Stimulated activated naive CD4-positive, alpha-beta T cell (primary cell): ENCODE data around the gene SOX8.

Experiments
- DNase-seq, 6 experiments: peaks; one replicate each; lab custom pipeline; 2025; lab: John Stamatoyannopoulos, UW

SOX8 gene

DNA sequence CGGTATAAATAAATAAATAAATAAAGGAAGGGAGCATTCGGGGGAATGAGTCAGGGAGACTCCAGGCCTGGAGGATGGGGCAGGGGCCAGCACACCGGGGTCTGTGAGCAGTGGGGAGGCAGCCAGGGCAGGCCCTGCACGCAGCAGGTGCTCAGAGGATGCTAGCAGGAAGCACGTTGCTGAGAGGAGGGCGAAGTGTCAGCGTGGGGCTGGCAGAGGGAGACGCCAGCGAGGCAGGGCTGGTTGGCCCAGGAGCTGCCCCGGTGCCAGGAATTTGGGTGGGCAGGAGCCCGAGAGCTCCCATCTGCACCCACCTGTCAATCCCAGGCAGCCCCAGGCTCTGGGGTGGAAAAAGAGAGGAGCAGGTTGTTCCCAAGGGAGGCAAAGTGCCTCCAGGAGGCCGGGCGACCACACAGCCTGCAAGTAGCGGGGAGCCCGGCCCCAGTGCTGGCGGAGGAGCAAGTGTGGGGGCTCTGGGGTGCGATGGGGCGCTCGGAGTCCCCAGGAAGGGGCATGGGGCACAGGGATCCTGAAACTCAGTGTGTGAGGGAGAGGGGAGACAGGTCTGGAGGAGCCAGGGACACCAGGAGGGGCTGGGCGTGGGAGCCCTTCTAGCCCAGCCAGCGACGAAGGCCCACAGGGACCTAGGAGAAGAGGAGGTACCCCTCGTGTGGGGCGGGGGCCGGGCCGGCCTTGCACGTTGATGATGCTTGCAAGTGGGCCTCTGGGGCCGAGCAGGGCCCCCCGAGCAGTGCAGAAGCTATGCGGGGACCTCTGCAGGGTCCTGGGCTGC is 28.0 kb downstream of the SOX8 start:
- DNase-seq: peak in 1 of 6 experiments; percentile 16

DNA sequence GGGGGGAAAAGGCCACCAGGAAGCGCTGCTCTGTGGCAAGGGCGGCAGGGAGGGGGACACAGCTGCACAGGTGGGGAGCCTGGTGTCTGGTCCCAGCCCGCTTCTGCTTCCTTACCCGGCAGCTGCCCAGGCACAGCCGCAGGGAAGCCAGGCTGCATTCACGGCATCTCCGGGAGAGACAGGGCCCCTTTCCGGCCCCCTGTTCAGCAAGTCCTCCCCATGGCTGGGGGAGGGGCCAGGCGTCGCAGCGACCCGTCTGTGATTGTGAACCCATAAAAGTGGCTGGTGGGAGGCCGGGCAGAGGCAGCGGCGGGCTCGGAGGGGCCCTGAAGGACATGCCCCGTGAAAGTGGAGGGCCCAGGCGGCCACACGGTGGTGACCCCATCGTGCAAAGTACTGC is 28.7 kb downstream of the SOX8 start:
- no peak for DNase-seq

DNA sequence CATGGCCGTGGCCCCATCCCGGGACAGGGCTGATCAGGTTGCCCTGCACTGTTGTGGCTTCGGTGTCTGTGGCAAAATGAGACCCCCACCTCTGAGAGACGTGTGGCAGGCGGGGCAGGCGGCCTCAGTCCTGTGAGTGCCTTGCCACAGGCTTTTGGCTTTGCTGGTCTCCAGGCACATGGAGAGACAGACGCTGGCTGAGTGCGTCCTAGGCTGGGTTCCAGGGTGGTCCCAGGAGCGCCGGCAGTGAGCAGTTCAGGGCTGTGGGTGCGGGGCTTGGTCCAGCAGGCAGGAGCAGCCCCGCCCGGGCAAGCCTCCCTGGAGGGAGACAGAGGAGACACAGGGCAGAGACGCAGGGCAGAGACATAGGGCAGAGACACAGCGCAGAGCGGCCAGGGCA is 29.2 kb downstream of the SOX8 start:
- DNase-seq: no peak

DNA sequence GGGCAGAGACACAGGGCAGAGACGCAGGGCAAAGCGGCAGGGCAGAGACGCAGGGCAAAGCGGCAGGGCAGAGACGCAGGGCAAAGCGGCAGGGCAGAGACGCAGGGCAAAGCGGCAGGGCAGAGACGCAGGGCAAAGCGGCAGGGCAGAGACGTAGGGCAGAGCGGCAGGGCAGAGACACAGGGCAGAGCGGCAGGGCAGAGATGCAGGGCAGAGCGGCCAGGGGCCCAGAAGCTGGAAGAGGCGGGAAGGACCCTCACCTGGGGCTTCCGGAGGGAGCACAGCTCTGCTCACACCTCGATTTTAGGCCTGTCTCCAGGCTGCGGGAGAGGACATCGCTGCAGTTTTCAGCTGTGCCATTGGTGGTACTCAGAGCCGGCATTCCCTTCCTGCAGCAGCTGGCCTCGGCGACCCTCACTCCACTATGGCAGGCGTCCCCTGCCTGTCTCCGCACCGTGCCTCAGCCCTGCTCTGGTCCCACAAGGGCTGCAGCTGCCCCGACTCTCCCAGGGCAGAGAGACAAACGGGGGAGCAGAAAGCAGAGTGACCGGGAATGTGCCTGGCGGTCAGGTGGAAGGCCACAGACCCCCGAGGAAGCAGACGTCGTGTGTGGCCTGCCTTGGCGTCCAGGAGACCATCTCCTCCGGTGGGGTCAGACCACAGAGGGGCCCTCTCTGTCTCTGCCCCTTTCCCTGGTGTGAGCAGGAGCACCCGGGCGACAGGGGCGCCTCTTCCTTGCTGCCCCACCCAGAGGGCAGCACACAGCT is 29.9 kb downstream of the SOX8 start:
- DNase-seq: no peak

DNA sequence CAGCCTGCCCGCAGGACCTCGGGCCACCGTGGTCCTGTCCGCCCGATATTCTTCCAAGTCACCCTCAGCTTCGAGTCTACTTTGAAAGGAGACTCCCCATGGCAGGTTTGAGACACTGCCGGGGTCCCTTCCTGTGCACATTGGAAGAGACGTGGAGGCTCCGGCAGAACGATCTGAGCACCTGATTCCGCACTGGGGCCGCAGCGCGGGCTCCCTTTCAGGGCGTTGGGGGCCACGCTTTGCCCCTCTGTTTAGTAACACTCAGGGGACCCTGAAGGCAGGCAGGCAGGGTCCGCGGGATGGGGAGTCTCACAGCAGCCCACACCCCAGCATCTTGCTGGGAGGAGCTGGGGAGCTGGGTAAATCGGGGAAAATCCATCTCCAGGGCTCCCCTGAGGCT is 30.6 kb downstream of the SOX8 start:
- DNase-seq: no peak

DNA sequence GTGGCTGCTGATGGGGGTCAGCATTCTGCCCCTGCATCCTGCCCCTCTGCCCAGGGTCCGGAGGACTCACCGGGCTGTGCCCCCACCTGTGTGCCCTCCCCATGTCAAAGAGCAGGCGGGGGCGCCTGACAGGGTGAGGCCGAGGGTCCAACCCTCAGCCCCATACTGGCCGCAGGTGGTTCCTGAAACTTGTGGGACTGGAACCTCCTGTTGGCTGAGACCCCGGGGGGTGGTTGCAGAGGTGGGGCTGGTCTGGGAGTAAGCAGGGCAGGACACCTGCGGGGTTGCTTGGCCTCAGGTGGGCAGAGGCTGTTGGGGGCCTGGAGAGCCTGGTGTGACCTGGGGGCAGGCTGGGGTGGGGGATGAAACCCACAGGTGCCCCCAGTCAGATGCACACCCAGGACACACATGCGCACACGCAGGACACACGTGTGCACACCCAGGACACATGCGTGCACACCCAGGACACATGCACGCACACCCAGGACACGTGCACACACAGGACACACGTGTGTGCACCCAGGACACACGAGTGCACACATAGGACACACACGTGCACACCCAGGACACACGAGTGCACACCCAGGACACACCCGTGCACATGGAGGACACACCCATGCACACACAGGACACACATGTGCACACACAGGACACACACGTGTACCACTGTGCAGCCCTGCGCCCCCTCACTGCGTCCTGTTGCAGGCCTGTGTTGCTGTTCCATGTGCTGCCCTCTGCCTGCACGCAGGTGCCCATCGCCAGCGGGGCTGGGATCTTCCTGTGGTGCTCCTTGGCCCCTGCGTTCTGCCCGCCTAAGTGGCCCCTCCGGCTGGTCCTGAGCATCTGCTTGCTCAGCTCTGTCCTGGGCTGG is 31.4 kb downstream of the SOX8 start:
- DNase-seq: peak in 1 of 6 experiments; percentile 6

DNA sequence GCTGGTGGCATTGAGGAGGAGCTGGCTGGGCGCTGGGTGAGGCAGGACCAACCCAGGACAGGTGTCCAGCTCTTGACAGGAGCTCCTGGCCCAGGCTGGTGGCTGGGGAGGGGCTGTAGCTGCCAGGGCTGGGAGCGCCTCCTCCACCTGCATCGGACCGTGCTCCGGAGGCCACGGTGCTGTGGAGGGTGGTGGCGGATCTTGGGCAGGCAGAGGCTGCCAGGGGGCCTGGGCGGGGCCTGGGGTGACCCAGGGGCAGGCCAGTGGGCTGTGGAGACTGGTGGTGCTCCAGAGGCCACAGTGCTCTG is 32.0 kb downstream of the SOX8 start:
- DNase-seq: no peak

DNA sequence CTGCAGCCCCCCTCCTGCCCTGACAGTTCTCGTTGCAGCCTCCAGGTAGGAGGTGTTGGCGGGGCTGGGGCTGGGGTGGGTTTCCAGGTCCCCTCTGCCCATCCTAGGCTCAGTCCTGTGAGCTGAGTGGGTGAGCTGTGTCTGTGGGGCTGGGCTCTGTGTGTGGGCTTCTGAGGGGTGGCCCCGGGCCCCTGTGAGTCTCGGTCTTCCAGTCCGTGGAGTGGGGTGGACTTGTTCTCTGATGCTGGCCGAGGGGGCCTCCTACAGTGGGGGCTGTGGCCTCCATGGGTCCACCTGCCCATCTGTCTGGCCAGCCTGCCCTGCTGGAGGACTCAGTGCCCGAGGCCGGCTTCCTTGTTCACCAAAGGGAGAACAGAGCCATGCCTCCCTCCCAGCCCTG is 32.7 kb downstream of the SOX8 start:
- DNase-seq: no peak

DNA sequence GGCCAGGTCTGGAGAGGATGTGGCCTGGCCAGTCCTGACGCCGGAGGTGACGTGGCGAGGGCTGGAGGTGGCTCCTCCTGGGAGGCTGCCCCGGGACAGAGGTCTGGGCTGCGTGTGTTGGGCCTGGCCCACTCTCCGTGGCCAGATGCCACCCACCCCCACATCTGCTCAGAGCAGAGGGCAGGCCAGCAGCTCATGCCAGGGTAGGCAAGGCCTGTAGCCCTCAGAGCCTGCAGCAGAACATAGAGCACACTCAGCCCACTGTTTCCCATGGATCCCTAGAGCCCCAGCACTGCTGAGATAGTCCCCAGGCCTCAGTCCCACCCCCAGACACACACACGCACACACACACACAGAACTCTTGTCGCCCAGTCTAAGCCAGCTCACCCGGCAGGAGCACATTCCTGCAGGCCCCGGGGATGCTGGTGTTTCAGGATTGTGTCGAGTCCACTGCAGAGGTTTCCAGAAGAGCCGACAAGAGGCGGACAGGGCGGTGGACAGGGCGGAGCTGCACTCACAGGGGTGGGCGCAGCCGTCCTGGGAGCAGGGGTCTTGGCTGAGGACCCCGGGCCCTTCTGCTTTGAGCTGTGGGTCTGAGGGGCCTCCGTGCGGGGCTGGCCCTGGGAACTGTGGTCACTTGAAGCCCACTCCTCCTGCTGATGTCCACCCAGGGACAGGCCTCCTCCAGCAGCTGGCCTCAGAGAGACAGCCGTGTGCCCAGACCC is 33.4 kb downstream of the SOX8 start:
- DNase-seq: no peak

DNA sequence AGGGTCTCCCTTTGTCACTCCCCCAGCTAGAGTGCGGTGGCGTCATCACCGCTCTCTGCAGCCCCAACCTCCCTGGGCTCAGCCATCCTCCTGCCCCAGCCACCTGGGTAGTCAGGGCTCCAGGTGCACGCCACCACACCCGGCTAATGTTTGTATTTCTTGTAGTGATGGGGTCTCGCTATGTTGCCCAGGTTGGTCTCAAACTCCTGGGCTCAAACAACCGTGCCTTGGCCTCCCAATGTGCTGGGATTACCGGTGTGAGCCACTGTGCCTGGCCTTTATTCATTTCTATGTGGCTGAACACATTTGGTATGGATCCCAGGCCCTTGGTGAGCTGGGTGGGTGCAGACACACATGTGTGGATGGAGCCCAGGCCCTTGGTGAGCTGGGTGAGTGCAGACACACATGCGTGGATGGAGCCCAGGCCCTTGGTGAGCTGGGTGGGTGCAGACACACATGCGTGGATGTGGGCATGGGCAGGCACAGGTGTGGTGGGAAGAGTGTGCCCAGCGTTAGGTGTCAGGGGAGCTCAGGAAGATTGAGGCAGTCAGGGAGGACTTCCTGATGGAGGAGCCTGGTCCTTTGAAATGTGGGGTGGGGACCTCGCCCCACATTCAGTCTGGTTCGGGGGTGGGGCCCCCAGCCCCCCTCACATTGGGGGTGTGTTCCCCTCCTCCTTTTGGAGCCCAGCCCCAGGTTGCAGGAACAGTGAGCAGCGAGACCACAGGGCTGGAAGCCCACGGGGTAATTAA is 37.1 kb downstream of the SOX8 start:
- no peak for DNase-seq

DNA sequence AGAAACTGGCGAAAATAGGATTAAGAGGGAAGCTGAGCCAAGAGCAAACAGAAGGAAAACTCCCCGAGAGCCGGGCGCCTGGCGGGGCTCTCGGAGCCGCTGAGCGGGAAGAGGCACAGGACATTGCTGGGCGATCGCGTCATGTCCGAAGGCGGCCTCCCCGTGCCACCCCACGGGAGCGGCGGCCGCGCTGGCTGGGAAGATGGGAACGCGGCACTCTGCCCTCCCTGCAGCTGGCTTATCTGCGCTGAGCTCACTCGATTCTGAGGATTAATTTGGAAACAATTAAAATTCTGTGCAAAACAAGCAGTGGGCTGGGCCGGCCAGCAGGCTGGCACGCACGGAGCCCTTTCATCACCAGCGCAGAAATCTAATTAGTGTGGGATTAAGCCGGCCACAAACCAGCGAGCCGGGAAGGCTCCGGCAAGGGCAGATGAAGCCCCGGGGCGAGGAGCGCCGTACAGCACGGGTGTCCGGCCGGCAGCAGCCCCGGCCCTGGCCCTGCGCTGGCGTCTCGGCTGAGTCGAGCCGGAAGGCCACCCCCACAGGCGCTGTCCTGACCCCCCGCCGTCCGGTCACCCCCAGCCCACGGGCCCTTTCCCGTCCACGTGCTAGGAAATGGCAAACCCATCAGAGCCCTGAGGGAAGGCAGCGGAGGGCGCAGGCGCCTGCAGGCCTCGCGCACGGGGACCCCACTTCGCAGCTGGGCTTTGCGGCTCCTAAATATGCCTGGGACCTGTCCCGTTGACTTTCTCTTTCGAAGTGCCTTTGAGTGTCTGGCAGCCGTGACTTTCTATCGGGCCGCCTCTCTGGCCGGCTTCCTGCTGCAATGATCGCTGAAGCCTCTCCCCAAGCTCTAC is 37.9 kb downstream of the SOX8 start:
- no peak for DNase-seq

DNA sequence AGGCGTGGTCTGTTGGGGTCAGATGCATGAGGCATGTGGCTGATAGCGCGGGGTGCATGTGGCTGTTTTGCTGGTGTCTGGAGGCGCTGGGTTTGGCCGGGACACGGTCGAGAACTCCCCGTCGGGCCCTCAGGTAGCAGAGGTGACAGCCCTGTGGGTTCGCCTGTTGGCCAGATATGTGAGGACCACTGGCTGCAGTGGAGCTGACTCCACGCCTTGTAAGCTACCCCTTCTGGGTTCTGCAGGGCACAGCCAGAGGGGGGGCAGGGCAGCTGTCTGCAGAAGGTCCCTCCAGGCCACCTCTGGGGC is 38.5 kb downstream of the SOX8 start:
- DNase-seq: no peak

DNA sequence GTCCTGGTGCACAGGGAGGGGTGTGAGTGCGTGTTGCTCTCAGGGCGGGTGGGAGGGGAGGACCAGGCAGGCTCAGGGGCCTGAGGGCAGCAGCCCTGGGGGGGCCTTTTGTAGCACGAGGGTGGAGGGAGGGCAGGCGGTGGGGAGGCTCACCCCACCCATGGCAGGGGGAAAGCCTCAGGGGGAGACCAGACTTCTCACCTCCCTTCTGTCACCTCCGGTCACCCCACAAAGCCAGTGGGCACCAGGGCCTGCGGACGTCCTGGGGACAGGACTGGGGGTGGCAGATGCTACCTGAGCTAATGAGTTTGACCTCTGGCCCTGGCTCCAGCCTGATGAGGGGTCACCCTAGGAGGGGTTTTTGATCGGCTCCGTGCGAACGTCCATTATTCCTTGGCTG is 39.0 kb downstream of the SOX8 start:
- no peak for DNase-seq

DNA sequence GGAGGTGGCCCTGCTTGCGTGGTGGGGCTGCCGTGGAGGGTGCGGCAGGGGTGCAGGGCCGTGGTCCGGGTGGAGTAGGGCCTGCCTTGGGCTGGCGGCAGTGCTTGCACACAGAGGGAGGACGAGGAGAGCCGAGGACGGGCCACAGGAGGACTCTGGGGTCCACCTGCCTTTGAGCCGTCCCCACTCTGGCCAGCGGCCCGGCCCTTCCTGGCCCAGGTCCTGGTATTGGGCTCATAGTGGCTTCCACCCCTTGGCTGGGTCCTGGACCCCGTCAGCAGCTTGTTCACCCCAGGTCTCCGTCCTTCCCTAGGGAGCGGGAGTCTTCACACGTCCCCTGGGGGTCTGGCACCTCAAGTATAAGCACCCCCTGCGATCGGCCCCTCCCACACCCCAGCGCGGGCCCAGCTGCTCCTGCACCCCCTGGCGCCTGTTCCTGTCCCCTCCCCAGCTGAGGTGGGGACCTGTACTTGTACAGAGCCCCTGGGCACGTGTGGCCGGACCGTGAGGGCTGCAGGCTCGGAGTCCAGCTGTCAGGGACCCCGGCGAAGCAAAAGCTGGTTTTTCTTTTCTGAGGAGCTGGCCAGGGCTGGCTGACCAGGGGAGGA is 40.1 kb downstream of the SOX8 start:
- DNase-seq: no peak

DNA sequence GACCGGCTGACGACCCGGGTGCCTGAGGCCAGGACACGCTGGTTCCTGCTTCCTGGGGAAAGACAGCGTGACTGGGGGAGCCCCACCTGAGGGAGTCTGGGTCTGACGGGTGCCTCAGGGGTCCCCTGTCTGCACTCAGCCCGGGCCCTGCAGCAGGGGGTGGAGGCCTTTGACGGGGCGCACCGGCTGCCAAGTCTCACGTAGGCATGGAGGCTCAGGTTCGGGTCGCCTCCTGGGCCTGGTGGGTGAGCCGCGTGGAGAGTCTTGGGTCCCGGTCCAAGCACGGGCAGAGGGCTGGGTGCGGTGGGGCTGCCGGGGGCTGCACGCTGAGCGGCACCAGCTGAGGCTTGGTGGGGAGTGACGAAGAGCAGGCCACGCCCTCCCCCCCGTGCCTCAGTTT is 40.9 kb downstream of the SOX8 start:
- no peak for DNase-seq

DNA sequence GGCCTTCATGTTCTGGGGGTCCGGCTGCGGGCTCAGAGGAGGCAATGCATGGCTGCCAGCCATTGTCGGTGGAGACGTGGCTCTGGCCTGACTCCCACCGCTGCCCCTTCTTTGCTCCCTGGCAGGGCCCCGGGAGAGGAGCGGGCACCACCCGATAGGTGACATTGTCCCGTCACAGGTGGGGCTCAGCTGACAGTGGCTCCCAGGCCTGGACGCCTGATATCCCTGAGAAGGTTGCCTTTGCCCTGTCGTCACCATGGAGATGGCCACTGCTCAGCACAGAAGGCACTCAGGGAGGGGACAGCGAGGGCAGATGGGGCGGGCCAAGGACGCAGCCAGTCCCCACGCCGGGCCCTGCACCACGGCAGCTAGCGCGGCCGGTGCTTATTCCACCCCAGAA is 42.6 kb downstream of the SOX8 start:
- no peak for DNase-seq

DNA sequence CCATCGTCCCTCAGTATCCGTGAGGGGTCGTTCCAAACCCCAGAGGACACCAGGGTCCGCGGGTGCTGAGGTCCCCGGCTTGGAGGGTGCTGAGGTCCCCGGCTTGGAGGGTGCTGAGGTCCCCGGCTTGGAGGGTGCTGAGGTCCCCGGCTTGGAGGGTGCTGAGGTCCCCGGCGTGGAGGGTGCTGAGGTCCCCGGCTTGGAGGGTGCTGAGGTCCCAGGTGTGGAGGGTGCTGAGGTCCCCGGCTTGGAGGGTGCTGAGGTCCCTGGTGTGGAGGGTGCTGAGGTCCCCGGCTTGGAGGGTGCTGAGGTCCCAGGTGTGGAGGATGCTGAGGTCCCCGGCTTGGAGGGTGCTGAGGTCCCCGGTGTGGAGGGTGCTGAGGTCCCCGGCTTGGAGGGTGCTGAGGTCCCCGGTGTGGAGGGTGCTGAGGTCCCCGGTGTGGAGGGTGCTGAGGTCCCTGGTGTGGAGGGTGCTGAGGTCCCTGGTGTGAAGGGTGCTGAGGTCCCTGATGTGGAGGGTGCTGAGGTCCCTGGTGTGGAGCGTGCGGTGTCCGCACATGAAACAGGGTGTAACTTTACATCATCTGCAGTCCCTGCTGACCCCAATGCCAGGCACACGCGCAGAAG is 43.7 kb downstream of the SOX8 start:
- peak in 2 of 6 experiments; percentile 15 to 20 for DNase-seq

DNA sequence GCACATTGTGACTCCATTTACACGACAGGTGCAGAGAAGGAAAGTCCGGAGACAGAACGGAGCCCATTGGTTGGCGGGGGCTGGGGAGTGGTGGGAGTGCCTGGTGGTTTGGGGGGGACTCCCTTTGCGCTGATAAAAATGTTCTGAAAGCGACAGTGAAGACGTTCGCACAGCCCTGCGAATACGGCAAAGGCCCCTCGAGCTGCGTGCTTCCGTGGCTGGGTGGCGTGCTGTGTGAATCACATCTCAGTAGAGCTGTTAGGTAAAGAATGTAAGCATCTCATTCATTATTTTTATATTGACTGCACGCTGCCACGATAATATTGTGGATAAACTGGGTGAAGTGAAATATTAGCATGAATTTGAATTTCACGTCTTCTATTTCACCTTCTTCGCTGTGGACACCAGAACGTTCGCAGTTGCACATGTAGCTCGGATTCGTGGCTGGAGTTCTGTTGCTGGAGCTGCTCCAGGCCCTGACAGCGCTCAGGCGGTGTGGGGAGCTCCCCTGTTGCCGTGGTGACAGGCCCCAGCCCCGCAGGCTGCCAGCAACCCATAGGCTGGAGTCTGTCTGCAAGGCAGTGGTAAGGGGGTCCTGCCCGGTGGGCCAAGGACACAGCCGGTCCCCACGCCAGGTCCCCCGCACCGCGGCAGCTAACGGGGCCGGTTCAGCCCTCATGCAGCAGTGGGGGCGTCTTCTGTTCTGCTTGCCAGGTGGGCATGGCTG is 44.6 kb downstream of the SOX8 start:
- DNase-seq: no peak
